Panc1 (cell line): ENCODE results near the gene ARHGAP6. TPM values are rescaled to one million over a fixed set of nuclear protein-coding genes. Genes with fewer than 3 reads are reported as not detected.

Source experiments
- ATAC-seq: fragments of 200-7000 bp; cut with Tn5 transposase; 2 replicates; pipeline ENCODE4 v1.9.1; 2020; ENCODE audit warnings: mild to moderate bottlenecking, moderate library complexity
- BruUV-seq: library from RNA; stranded (reverse); fragments of 400-500 nt; replicated peaks from 2 replicates; lab custom pipeline; 2021; lab: Mats Ljungman, UMichigan
- CTCF ChIA-PET: fragments of 300-600 bp; sonication (Branson Sonifier 250); formaldehyde crosslinking; loops from one replicate; lab custom pipeline; 2022; ENCODE audit warnings: antibody characterized with exemption; lab: Charles Lee
- POLR2A ChIA-PET: fragments of 300-600 bp; sonication (Branson Sonifier 250); formaldehyde crosslinking; loops from one replicate; lab custom pipeline; 2022; ENCODE audit warnings: antibody characterized with exemption; lab: Charles Lee
- DNase-seq: peaks from one replicate; pipeline ENCODE4 v3.0.0-alpha.2; 2010; ENCODE audit warnings: low read depth, low spot score
- H3K27ac ChIP-seq: 2 replicates; pipeline ENCODE4 v1.5.1; 2011; ENCODE audit warnings: mild to moderate bottlenecking, low read length, inconsistent platforms
- H3K27me3 ChIP-seq: fragments of 200-500 bp; sonication (Bioruptor generic); 2 replicates; pipeline ENCODE4 v1.6.0; 2014; ENCODE audit warnings: low read length, inconsistent platforms; ENCODE audit not compliant: control insufficient read depth, insufficient read depth
- H3K36me3 ChIP-seq: fragments of 200-500 bp; sonication (Bioruptor generic); 2 replicates; pipeline ENCODE4 v1.5.1; 2014; ENCODE audit warnings: inconsistent platforms, mild to moderate bottlenecking, low read length, moderate library complexity; ENCODE audit not compliant: control insufficient read depth, insufficient read depth
- H3K4me1 ChIP-seq: 2 replicates; pipeline ENCODE4 v1.5.1; 2011; ENCODE audit warnings: inconsistent platforms, mild to moderate bottlenecking, low read length, moderate library complexity; ENCODE audit not compliant: control insufficient read depth, insufficient read depth
- H3K4me3 ChIP-seq, 2 experiments: 2 replicates each; pipeline ENCODE4 v1.5.1; 2011 to 2012; ENCODE audit warnings: low read depth in 2 of 2, low read length in 2 of 2, mild to moderate bottlenecking in 2 of 2, inconsistent platforms in 1 of 2, moderate library complexity in 1 of 2
- H3K9me3 ChIP-seq: fragments of 200-500 bp; sonication (Bioruptor generic); 2 replicates; pipeline ENCODE4 v1.5.1; 2014; ENCODE audit warnings: low read depth, mild to moderate bottlenecking, inconsistent platforms, low read length, moderate library complexity; ENCODE audit not compliant: control insufficient read depth, insufficient read depth
- POLR2AphosphoS5 ChIP-seq: IDR thresholded peaks from 2 replicates; pipeline ENCODE4 v1.6.1; 2012; ENCODE audit warnings: mild to moderate bottlenecking, low read depth, low read length, moderate library complexity
- SIN3A ChIP-seq: IDR thresholded peaks from 2 replicates; pipeline ENCODE4 v1.6.1; 2012; ENCODE audit warnings: low read depth, mild to moderate bottlenecking, low read length, moderate library complexity, borderline replicate concordance; ENCODE audit not compliant: insufficient read depth
- TCF7L2 ChIP-seq: IDR thresholded peaks from 2 replicates; pipeline ENCODE4 v1.6.1; 2011; ENCODE audit warnings: mild to moderate bottlenecking, low read depth, low read length, inconsistent platforms
- in situ Hi-C: cut with HindIII; loops from 2 replicates; pipeline ENCODE4 v1.10.0; 2016; ENCODE audit warnings: low sequenced_read_pairs, low pct_unique_long_range_greater_than_20kb
- intact Hi-C: fragments of 100-400 bp; cut with micrococcal nuclease; formaldehyde crosslinking; loops from one replicate; pipeline ENCODE4 v1.10.0; 2022; ENCODE audit not compliant: unreplicated experiment
- total RNA-seq: library from RNA; stranded (reverse); gene quantifications from one replicate; pipeline ENCODE4 v1.2.1, GENCODE V29; 2021; ENCODE audit not compliant: unreplicated experiment
- TF ChIP-seq, protein P1 (sequence below), 2 experiments: IDR thresholded peaks; 2 replicates each; pipeline ENCODE4 v1.6.1; 2011 to 2012; ENCODE audit warnings: low read depth in 2 of 2, control low read depth in 1 of 2, low read length in 1 of 2, mild to moderate bottlenecking in 1 of 2, moderate library complexity in 1 of 2; ENCODE audit not compliant: insufficient read depth in 1 of 2
- TF ChIP-seq, protein P2 (sequence below): fragments of 450-650 bp; IDR thresholded peaks from 2 replicates; pipeline ENCODE4 v1.5.1; 2017; ENCODE audit warnings: mild to moderate bottlenecking

Gene ARHGAP6
- total RNA-seq, 1 experiment from 2014 or later, result 0.13 TPM

DNA sequence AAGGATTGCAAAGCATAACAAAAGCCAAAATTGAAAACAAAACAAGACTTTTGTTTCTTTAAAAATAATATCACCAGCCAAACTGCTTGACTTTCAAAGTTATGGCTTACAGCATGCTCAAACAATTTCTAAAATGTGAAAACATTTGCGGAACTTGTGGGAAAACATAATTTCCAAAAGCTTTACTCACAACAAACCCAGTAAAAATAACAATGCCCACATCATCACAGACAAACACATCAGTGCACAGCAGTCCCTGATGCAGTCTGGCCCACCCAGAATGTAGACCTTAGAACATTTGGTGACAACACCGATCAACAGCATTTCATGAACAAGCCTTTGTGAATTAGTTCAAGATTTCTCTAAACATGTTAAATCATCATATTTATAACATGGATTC lies 98.9 kb downstream of the ARHGAP6 start:
- Histone ChIP-seq H3K36me3 (no peaks in the 10 kb centered on the region), H3K27ac (no peak overlapping the region), H3K4me1 (no peaks in the 10 kb centered on the region), H3K9me3 (no peaks in the 10 kb centered on the region), H3K4me3 (no peak overlapping the region), H3K27me3 (no peaks in the 10 kb centered on the region)
- BruUV-seq, result no TSS peak
- in situ Hi-C loops (no loop called here), intact Hi-C loops (no loop called here)
- ChIA-PET CTCF (no interaction called here), POLR2A (no interaction called here)
- ATAC-seq, result no peak
- no peak for DNase-seq
- TF ChIP-seq, protein P1, sequence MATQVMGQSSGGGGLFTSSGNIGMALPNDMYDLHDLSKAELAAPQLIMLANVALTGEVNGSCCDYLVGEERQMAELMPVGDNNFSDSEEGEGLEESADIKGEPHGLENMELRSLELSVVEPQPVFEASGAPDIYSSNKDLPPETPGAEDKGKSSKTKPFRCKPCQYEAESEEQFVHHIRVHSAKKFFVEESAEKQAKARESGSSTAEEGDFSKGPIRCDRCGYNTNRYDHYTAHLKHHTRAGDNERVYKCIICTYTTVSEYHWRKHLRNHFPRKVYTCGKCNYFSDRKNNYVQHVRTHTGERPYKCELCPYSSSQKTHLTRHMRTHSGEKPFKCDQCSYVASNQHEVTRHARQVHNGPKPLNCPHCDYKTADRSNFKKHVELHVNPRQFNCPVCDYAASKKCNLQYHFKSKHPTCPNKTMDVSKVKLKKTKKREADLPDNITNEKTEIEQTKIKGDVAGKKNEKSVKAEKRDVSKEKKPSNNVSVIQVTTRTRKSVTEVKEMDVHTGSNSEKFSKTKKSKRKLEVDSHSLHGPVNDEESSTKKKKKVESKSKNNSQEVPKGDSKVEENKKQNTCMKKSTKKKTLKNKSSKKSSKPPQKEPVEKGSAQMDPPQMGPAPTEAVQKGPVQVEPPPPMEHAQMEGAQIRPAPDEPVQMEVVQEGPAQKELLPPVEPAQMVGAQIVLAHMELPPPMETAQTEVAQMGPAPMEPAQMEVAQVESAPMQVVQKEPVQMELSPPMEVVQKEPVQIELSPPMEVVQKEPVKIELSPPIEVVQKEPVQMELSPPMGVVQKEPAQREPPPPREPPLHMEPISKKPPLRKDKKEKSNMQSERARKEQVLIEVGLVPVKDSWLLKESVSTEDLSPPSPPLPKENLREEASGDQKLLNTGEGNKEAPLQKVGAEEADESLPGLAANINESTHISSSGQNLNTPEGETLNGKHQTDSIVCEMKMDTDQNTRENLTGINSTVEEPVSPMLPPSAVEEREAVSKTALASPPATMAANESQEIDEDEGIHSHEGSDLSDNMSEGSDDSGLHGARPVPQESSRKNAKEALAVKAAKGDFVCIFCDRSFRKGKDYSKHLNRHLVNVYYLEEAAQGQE (IDR thresholded peaks at IDR 0.05; ENCODE audit: insufficient read depth in 1 of 2, low read depth in 2 of 2, low read length in 1 of 2), result no peak
- no peak for TF ChIP-seq SIN3A
- TF ChIP-seq POLR2AphosphoS5, result no peak
- TF ChIP-seq TCF7L2, result no peak
- TF ChIP-seq, protein P2, sequence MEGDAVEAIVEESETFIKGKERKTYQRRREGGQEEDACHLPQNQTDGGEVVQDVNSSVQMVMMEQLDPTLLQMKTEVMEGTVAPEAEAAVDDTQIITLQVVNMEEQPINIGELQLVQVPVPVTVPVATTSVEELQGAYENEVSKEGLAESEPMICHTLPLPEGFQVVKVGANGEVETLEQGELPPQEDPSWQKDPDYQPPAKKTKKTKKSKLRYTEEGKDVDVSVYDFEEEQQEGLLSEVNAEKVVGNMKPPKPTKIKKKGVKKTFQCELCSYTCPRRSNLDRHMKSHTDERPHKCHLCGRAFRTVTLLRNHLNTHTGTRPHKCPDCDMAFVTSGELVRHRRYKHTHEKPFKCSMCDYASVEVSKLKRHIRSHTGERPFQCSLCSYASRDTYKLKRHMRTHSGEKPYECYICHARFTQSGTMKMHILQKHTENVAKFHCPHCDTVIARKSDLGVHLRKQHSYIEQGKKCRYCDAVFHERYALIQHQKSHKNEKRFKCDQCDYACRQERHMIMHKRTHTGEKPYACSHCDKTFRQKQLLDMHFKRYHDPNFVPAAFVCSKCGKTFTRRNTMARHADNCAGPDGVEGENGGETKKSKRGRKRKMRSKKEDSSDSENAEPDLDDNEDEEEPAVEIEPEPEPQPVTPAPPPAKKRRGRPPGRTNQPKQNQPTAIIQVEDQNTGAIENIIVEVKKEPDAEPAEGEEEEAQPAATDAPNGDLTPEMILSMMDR, result no peak

- no peaks in the 10 kb centered on the region for H3K9me3 ChIP-seq
- CTCF ChIA-PET, result no interaction called here
- ATAC-seq (no peak), DNase-seq (no peak)
- no TSS peak for BruUV-seq
- H3K36me3 ChIP-seq, result no peaks in the 10 kb centered on the region
- no peak overlapping the region for H3K27ac ChIP-seq
- in situ Hi-C loops, result no loop called here
- H3K4me1 ChIP-seq, result no peaks in the 10 kb centered on the region
- POLR2A ChIA-PET, result no interaction called here
- no peak overlapping the region for H3K4me3 ChIP-seq
- TF ChIP-seq, protein P2, result no peak
- TF ChIP-seq SIN3A (no peak), TCF7L2 (no peak), POLR2AphosphoS5 (no peak)
- TF ChIP-seq, protein P1 (IDR thresholded peaks at IDR 0.05; ENCODE audit: insufficient read depth in 1 of 2, low read depth in 2 of 2, low read length in 1 of 2), result no peak
- H3K27me3 ChIP-seq, result no peaks in the 10 kb centered on the region
- intact Hi-C loops, result no loop called here
Observed at GRCh38 chrX:11566173-11566572, 99.5 kb downstream of the ARHGAP6 start.
